HL-60 (cell line): ENCODE data around the gene ENPP3.

ENCODE experiments used
- CTCF ChIP-seq: IDR thresholded peaks from one replicate; pipeline ENCODE4 v1.5.1; 2011; ENCODE audit warnings: low read length, control low read depth, inconsistent platforms; ENCODE audit not compliant: insufficient read depth
- GABPA ChIP-seq: IDR thresholded peaks from 2 replicates; pipeline ENCODE4 v1.6.1; 2012; ENCODE audit warnings: low read depth
- POLR2AphosphoS5 ChIP-seq: IDR thresholded peaks from 2 replicates; pipeline ENCODE4 v1.6.1; 2012; ENCODE audit warnings: low read depth

GRCh38 chr6:131779304-131779703 is 142.2 kb downstream of the ENPP3 start:
- TF ChIP-seq POLR2AphosphoS5 (no peak), CTCF (no peak), GABPA (no peak)
